Measurements from ENCODE around the gene ENTREP3.

Gene ENTREP3, protein sequence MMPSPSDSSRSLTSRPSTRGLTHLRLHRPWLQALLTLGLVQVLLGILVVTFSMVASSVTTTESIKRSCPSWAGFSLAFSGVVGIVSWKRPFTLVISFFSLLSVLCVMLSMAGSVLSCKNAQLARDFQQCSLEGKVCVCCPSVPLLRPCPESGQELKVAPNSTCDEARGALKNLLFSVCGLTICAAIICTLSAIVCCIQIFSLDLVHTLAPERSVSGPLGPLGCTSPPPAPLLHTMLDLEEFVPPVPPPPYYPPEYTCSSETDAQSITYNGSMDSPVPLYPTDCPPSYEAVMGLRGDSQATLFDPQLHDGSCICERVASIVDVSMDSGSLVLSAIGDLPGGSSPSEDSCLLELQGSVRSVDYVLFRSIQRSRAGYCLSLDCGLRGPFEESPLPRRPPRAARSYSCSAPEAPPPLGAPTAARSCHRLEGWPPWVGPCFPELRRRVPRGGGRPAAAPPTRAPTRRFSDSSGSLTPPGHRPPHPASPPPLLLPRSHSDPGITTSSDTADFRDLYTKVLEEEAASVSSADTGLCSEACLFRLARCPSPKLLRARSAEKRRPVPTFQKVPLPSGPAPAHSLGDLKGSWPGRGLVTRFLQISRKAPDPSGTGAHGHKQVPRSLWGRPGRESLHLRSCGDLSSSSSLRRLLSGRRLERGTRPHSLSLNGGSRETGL

DNA sequence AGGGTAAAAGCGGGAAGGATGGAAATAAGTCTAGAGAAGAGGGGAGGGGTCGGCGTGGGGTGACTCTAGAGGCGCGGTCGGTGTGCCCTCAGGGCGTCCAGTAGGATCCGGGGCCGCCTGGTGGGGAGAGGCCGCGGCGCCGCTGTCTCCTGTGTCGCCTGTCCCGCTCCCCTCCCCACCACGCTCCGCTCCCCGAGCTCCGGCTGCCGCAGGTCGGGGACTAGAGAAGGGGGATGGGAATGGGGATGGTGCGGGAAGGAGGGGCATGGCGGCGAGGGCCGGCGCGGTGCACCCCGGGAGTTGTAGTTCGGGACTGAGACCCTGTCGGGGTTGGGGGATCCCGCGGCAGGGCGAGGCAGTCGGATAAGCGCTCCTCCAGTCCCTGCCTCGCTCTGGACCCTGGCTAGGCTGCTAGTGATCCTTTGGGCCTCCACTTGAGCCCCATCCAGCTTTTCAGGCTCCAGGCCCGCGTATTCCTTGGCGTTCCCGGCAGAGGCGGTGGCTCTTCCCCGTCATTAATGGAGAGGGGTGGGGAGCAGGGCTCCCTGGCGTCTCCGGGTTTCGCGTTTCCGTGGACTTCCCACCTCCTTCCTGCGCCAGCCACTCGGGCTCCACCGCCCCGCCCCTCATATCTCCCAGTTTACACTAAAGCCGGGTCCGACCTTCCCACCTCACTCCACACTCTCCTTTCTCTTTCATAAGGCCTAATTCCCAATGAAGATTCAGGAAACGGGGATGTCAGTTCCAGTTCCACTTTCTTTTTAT is at the start of gene ENTREP3:
TSS of gene ENTREP3 (minus strand) at position 241 of the 765 bp plus-strand sequence. CDS start 606 bp downstream, outside the sequence.
- no peak for TF ChIP-seq CTCF (conservative IDR thresholded peaks at IDR 0.05; ENCODE audit: low read depth, low read length)
- no peak for DNase-seq (ENCODE audit: low read depth)
- peak within 1 kb of the TSS; percentile 76 for H3K4me3 ChIP-seq (ENCODE audit: low read length)

DNA sequence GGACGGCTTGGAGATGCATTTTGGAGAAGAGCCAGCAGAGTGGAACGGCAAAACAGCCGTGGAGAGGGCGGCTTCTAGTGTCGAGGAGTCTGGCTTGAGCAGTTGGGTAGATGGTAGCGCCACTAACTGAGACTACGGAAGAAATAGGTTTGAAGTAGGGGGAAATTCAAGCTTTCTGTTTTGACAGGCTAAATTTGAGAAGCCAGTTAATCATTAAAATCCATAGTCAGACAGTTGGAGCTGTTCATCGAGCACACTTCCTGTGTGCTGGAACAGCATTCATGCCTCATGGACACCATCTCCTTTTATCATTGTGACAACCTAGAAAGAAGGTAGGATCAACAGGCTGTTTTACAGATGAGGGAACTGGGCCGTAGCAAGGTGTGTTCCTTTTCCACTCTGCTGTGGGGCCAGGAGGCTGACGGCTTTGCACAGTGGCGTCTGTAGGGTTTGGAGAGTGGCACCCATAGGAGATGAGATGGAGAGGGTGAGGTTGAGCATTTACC is 49.3 kb upstream of the ENTREP3 start:
- no peak for TF ChIP-seq CTCF (conservative IDR thresholded peaks at IDR 0.05; ENCODE audit: low read depth, low read length)
- H3K4me3 ChIP-seq (ENCODE audit: low read length), result no peak overlapping the region
- no peak for DNase-seq (ENCODE audit: low read depth)

- H3K4me3 ChIP-seq (ENCODE audit: low read length), result no peak within 1 kb of the TSS
- no peak for DNase-seq (ENCODE audit: low read depth)
- no peak for TF ChIP-seq CTCF (conservative IDR thresholded peaks at IDR 0.05; ENCODE audit: low read depth, low read length)
Observed at GRCh38 chr1:155301342-155301841, 46.1 kb upstream of the ENTREP3 start, which contains the start of gene PKLR. PKLR (minus strand) TSS chr1:155301438; CDS start chr1:155301395, 43 bp downstream.

GRCh38 chr1:155300553-155301329 is 45.5 kb upstream of the ENTREP3 start:
- TF ChIP-seq CTCF (conservative IDR thresholded peaks at IDR 0.05; ENCODE audit: low read depth, low read length), result no peak
- no peak for DNase-seq (ENCODE audit: low read depth)
- H3K4me3 ChIP-seq (ENCODE audit: low read length), result no peak overlapping the region

- no peak overlapping the region for H3K4me3 ChIP-seq (ENCODE audit: low read length)
- no peak for DNase-seq (ENCODE audit: low read depth)
- no peak for TF ChIP-seq CTCF (conservative IDR thresholded peaks at IDR 0.05; ENCODE audit: low read depth, low read length)
Observed at GRCh38 chr1:155300024-155300423, 44.7 kb upstream of the ENTREP3 start.

DNA sequence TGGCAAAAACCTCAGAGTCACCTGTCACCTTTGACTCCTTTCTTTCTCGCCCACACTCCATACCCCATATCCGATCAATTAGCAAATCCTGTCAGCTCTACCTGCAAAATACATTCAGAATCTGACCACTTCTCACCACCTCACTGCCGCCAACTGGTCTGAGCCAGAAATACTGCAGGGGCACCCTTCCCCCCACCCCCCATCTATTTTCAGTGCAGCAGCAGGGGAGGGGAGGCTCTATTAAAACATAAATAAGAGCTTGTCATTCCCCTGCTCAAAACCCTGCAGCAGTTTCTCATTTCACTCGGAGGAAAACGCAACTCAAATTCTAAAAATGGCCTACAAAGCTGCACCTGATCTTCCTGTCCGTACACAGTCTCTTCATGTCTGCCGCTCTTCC is 42.1 kb upstream of the ENTREP3 start:
- DNase-seq (ENCODE audit: low read depth), result no peak
- no peak overlapping the region for H3K4me3 ChIP-seq (ENCODE audit: low read length)
- TF ChIP-seq CTCF (conservative IDR thresholded peaks at IDR 0.05; ENCODE audit: low read depth, low read length), result no peak

All from retinal pigment epithelial cell (primary cell).